CD4-positive, alpha-beta T cell (primary cell): ENCODE data around the gene GNG14. TPM values are rescaled to one million over a fixed set of nuclear protein-coding genes. Genes with fewer than 3 reads are reported as not detected.
"Not testable (repeated sequence)": the region's sequence is repeated elsewhere in the genome, so short reads cannot be mapped to it uniquely, and the experiment has no call there.

Experiments
- ATAC-seq: fragments of 200-7000 bp; cut with Tn5 transposase; one replicate; pipeline ENCODE4 v1.10.0; 2022; ENCODE audit warnings: mild to moderate bottlenecking; ENCODE audit not compliant: poor library complexity
- CTCF ChIA-PET: fragments of 350-600 bp; sonication (Branson Sonifier 250); formaldehyde crosslinking; loops from one replicate; lab custom pipeline; 2021; ENCODE audit warnings: antibody characterized with exemption, inconsistent platforms; lab: Charles Lee
- POLR2A ChIA-PET: fragments of 350-600 bp; sonication (Branson Sonifier 250); formaldehyde crosslinking; loops from one replicate; lab custom pipeline; 2021; ENCODE audit warnings: antibody characterized with exemption, inconsistent platforms; lab: Charles Lee
- DNase-seq, 14 experiments: peaks; one replicate each; pipeline ENCODE4 v3.0.0-alpha.2; 2013 to 2020; ENCODE audit warnings: mixed read lengths in 2 of 14
- H3K27ac ChIP-seq, 2 donors: one replicate each; pipeline versions ENCODE4 v1.5.1 to v1.7.0; 2013; ENCODE audit warnings: low read length in 2 of 2, low read depth in 1 of 2, mild to moderate bottlenecking in 1 of 2
- H3K27me3 ChIP-seq, 2 experiments: 1 replicate in 1 of 2; 2 replicates in 1 of 2; pipeline versions ENCODE4 v1.6.1 to v1.7.0; 2013; ENCODE audit warnings: low read length in 2 of 2, control low read depth in 1 of 2, mild to moderate bottlenecking in 1 of 2, moderate library complexity in 1 of 2; ENCODE audit not compliant: insufficient read depth in 2 of 2, control insufficient read depth in 1 of 2
- H3K36me3 ChIP-seq: one replicate; pipeline ENCODE4 v1.6.1; 2013; ENCODE audit warnings: low read length, control low read depth; ENCODE audit not compliant: insufficient read depth
- H3K4me1 ChIP-seq: one replicate; pipeline ENCODE4 v1.6.1; 2013; ENCODE audit warnings: low read length, control low read depth; ENCODE audit not compliant: insufficient read depth
- H3K4me3 ChIP-seq: one replicate; pipeline ENCODE4 v1.5.1; 2013; ENCODE audit warnings: mild to moderate bottlenecking, low read length, moderate library complexity
- H3K9me3 ChIP-seq, 2 experiments: 1 replicate in 1 of 2; 2 replicates in 1 of 2; pipeline versions ENCODE4 v1.6.1 to v1.7.0; 2013; ENCODE audit warnings: low read length in 2 of 2, mild to moderate bottlenecking in 2 of 2, control low read depth in 1 of 2, moderate library complexity in 1 of 2; ENCODE audit not compliant: control insufficient read depth in 1 of 2, insufficient read depth in 1 of 2
- H3K27ac Mint-ChIP-seq: one replicate; pipeline ENCODE4 v1.8.0; 2020; ENCODE audit warnings: mixed read lengths
- H3K27me3 Mint-ChIP-seq: one replicate; pipeline ENCODE4 v1.8.0; 2021; ENCODE audit warnings: mixed read lengths
- H3K36me3 Mint-ChIP-seq: one replicate; pipeline ENCODE4 v1.8.0; 2021; ENCODE audit warnings: low read depth, mixed read lengths
- H3K4me1 Mint-ChIP-seq: one replicate; pipeline ENCODE4 v1.8.0; 2021; ENCODE audit warnings: low read depth, mixed read lengths
- H3K4me3 Mint-ChIP-seq: one replicate; pipeline ENCODE4 v1.8.0; 2020; ENCODE audit warnings: mild to moderate bottlenecking, mixed read lengths
- H3K9me3 Mint-ChIP-seq: one replicate; pipeline ENCODE4 v1.8.0; 2020; ENCODE audit warnings: mixed read lengths
- intact Hi-C, 2 experiments: fragments of 100-400 bp; cut with DNase I in 1 of 2; cut with micrococcal nuclease in 1 of 2; formaldehyde crosslinking; loops; one replicate each; pipeline versions ENCODE4 v1.15.1 to v1.9.0; 2023 to 2025; cut with DNase I, micrococcal nuclease
- total RNA-seq, 174 experiments: library from RNA in 2 of 174; stranded (reverse) in 2 of 174; gene quantifications; one replicate each; pipeline ENCODE4 v1.2.3 and lab custom pipeline; 2021 to 2026
- TF ChIP-seq, protein P1 (sequence below): fragments of 200-600 bp; IDR thresholded peaks from one replicate; pipeline ENCODE4 v1.8.0; 2022; ENCODE audit warnings: antibody characterized with exemption, mild to moderate bottlenecking

Gene GNG14
- total RNA-seq, 2 experiments from 2014 or later = not detected

DNA sequence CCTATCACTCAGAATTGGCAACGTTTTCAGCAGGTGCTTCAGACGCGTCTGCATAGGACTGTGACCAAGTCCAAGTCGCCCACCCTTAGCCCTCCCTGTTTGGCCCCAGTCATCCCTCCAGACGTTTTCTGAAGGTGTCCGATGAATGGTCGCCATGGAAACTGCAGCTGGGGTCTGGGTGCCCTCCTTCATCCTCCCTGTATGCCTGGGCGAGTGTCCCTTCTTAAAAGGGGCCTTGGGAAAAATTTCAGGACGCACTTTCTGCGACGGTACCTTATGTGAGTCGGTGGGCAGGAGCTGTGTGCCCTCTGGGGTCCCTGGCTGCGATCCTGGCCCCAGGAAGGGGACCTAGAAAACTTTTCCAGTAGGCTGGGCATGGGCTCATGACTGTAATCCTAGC lies 46.3 kb upstream of the GNG14 start:
- intact Hi-C loops = loop anchor here (2.0 kb wide), 3 partner anchors 27 to 31 kb away; partner anchors contain the start of genes ZNF490 (in 1 of the 2) and ZNF791 (in 1 of the 2)
- H3K36me3 ChIP-seq = peaks cover 2% of the 10 kb centered on the region

DNA sequence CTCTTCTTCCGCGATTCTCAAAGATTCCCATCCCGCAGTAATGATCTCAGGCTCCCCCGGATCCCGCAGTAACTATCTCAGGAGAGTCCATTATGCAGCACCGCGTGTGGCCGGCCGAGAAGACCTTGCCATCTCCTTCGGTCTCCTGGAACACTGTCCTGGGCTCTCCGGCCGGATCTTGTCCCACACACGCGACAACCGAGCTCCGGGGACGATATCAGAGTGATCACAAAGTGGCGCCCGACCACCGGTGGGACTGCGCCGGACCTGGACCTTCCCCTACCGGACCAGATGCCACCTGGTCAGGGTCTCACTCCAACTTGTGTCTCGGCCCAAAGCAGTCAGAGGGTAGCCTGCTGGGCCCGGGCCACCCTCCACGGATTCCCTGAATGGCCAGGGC lies 45.3 kb upstream of the GNG14 start:
- Mint-ChIP-seq H3K27me3 (no peaks in the 10 kb centered on the region), H3K4me3 (no peak overlapping the region), H3K36me3 (peaks cover 19% of the 10 kb centered on the region), H3K9me3 (no peaks in the 10 kb centered on the region), H3K4me1 (peaks cover 9% of the 10 kb centered on the region), H3K27ac (no peak overlapping the region)
- ATAC-seq = no peak
- ChIA-PET POLR2A (no interaction called here), CTCF (no interaction called here)
- H3K36me3 ChIP-seq = peaks cover 6% of the 10 kb centered on the region
- H3K27me3 ChIP-seq = no peaks in the 10 kb centered on the region
- intact Hi-C loops = no loop called here
- no peak overlapping the region for H3K4me3 ChIP-seq
- peaks cover 13% of the 10 kb centered on the region for H3K4me1 ChIP-seq
- TF ChIP-seq, protein P1, sequence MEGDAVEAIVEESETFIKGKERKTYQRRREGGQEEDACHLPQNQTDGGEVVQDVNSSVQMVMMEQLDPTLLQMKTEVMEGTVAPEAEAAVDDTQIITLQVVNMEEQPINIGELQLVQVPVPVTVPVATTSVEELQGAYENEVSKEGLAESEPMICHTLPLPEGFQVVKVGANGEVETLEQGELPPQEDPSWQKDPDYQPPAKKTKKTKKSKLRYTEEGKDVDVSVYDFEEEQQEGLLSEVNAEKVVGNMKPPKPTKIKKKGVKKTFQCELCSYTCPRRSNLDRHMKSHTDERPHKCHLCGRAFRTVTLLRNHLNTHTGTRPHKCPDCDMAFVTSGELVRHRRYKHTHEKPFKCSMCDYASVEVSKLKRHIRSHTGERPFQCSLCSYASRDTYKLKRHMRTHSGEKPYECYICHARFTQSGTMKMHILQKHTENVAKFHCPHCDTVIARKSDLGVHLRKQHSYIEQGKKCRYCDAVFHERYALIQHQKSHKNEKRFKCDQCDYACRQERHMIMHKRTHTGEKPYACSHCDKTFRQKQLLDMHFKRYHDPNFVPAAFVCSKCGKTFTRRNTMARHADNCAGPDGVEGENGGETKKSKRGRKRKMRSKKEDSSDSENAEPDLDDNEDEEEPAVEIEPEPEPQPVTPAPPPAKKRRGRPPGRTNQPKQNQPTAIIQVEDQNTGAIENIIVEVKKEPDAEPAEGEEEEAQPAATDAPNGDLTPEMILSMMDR = no peak
- no peak overlapping the region for H3K27ac ChIP-seq
- no peaks in the 10 kb centered on the region for H3K9me3 ChIP-seq
- DNase-seq = no peak

More for the DNA sequence above, 46.3 kb upstream of the GNG14 start:
- ATAC-seq (no peak), DNase-seq (no peak)
- ChIA-PET POLR2A (no interaction called here), CTCF (interaction anchor here (3.0 kb wide), 1 partner anchor 32 kb away, joined by 22 read pairs; the partner anchor contains the start of genes ZNF490 and ZNF791)
- H3K27ac ChIP-seq = no peak overlapping the region
- Mint-ChIP-seq H3K4me1 (peaks cover 13% of the 10 kb centered on the region), H3K36me3 (peaks cover 15% of the 10 kb centered on the region), H3K9me3 (no peaks in the 10 kb centered on the region), H3K27me3 (no peaks in the 10 kb centered on the region), H3K4me3 (no peak overlapping the region), H3K27ac (no peak overlapping the region)
- TF ChIP-seq, protein P1 = no peak
- peaks cover 13% of the 10 kb centered on the region for H3K4me1 ChIP-seq
- no peaks in the 10 kb centered on the region for H3K27me3 ChIP-seq
- H3K4me3 ChIP-seq = no peak overlapping the region
- H3K9me3 ChIP-seq = no peaks in the 10 kb centered on the region

DNA sequence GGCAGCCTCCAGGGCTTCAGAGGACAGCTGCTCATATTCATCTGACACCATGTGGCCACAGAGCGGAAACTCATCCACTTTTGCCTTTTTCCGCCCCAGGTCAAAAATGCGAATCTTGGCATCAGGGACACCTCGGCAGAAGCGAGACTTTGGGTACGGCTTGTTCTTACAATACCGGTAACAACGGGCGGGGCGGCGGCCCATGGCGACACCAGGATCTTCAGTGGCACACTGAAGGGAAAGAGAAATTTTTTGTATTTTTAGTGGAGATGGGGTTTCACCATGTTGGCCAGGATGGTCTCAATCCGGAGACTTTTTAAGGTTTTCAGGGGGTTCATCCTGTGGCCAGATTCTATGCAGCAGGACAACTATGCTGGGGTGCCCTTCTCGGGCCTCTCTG lies 44.1 kb upstream of the GNG14 start:
- DNase-seq, H3K27me3 Mint-ChIP-seq, H3K4me3 Mint-ChIP-seq, H3K27ac ChIP-seq, intact Hi-C loops, H3K27ac Mint-ChIP-seq, POLR2A ChIA-PET, ATAC-seq, H3K27me3 ChIP-seq, H3K4me1 Mint-ChIP-seq, CTCF ChIA-PET, H3K4me3 ChIP-seq, H3K9me3 Mint-ChIP-seq, H3K9me3 ChIP-seq, H3K36me3 ChIP-seq: not testable (repeated sequence)
- peaks cover 13% of the 10 kb centered on the region for H3K4me1 ChIP-seq
- peaks cover 19% of the 10 kb centered on the region for H3K36me3 Mint-ChIP-seq

DNA sequence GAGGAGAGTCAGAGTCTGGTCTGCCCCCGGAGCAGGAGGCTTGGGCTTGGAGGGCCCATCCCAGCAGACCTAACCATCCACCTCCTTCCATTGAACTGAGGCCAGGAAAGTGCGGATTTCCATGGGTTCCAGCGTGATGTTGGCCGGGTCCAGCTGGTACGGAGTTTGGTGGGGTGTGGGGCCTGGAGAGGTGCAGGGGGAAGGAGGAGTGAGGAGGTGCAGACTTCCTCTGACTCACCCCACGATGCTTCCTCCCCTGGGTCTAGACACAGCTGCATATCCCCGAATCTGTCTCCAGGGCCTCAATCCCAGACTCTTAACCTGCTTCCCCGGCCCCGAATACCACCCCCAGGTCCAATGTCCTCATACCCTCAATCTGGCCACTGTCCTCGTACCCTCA lies 41.2 kb upstream of the GNG14 start:
- ATAC-seq = no peak
- Mint-ChIP-seq H3K4me3 (no peak overlapping the region), H3K4me1 (no peaks in the 10 kb centered on the region), H3K36me3 (peaks cover 26% of the 10 kb centered on the region), H3K9me3 (no peaks in the 10 kb centered on the region), H3K27ac (no peak overlapping the region), H3K27me3 (no peaks in the 10 kb centered on the region)
- H3K4me1 ChIP-seq = no peaks in the 10 kb centered on the region
- DNase-seq = no peak
- no peaks in the 10 kb centered on the region for H3K27me3 ChIP-seq
- no peak overlapping the region for H3K4me3 ChIP-seq
- peaks cover 9% of the 10 kb centered on the region for H3K36me3 ChIP-seq
- TF ChIP-seq, protein P1 = no peak
- ChIA-PET CTCF (no interaction called here), POLR2A (no interaction called here)
- H3K27ac ChIP-seq = no peak overlapping the region
- intact Hi-C loops = no loop called here
- H3K9me3 ChIP-seq = no peaks in the 10 kb centered on the region
